Activated CD8-positive, alpha-beta T cell treated with anti-CD3 and anti-CD28 coated beads for 36 hours (primary cell): ENCODE measurements around the gene ZNF205. TPM values are rescaled to one million over a fixed set of nuclear protein-coding genes. Genes with fewer than 3 reads are reported as not detected.

ENCODE experiments used
- ATAC-seq: fragments of 200-7000 bp; cut with Tn5 transposase; one replicate; pipeline ENCODE4 v1.10.0; 2021; ENCODE audit warnings: mild to moderate bottlenecking, moderate library complexity
- CTCF ChIA-PET: fragments of 350-600 bp; sonication (Branson Sonifier 250); formaldehyde crosslinking; loops from one replicate; lab custom pipeline; 2021; ENCODE audit warnings: antibody characterized with exemption; lab: Charles Lee
- POLR2A ChIA-PET: fragments of 350-600 bp; sonication (Branson Sonifier 250); formaldehyde crosslinking; loops from one replicate; lab custom pipeline; 2021; ENCODE audit warnings: antibody characterized with exemption; lab: Charles Lee
- DNase-seq: peaks from one replicate; pipeline ENCODE4 v3.0.0-alpha.2; 2020
- H3K27ac Mint-ChIP-seq: one replicate; pipeline ENCODE4 v1.8.0; 2021; ENCODE audit warnings: mild to moderate bottlenecking, mixed read lengths
- H3K27me3 Mint-ChIP-seq: one replicate; pipeline ENCODE4 v1.8.0; 2021; ENCODE audit warnings: mixed read lengths
- H3K36me3 Mint-ChIP-seq: one replicate; pipeline ENCODE4 v1.8.0; 2021; ENCODE audit warnings: low read depth, mixed read lengths
- H3K4me1 Mint-ChIP-seq: one replicate; pipeline ENCODE4 v1.8.0; 2021; ENCODE audit warnings: low read depth, mixed read lengths
- H3K4me3 Mint-ChIP-seq: one replicate; pipeline ENCODE4 v1.8.0; 2021; ENCODE audit warnings: mild to moderate bottlenecking, moderate library complexity, mixed read lengths
- H3K9me3 Mint-ChIP-seq: one replicate; pipeline ENCODE4 v1.8.0; 2021; ENCODE audit warnings: mixed read lengths
- CTCF ChIP-seq: fragments of 200-600 bp; IDR thresholded peaks from one replicate; pipeline ENCODE4 v1.8.0; 2022; ENCODE audit warnings: antibody characterized with exemption, mild to moderate bottlenecking
- intact Hi-C: fragments of 100-400 bp; cut with micrococcal nuclease; formaldehyde crosslinking; loops from one replicate; pipeline ENCODE4 v1.10.0; 2022
- total RNA-seq, 2 experiments: library from RNA; stranded (reverse); gene quantifications; one replicate each; pipeline ENCODE4 v1.2.3, GENCODE V29; 2021

ZNF205 gene
- total RNA-seq, 2 experiments from 2014 or later: not detected

- ATAC-seq: peak; percentile 53
- DNase-seq: peak; percentile 78
- intact Hi-C loops: loop anchor here (5.0 kb wide), 1 partner anchor 33 kb away; no protein-coding TSS in a partner anchor
- ChIA-PET POLR2A (interaction anchor here (1.0 kb wide), 1 partner anchor 19 kb away, joined by 5 read pairs; no protein-coding TSS in a partner anchor), CTCF (interaction anchor here (0.7 to 23.9 kb wide), 10 partner anchors 7 to 64 kb away, joined by 3 to 376 read pairs (median 3); partner anchors contain the start of gene ZNF213)
- Mint-ChIP-seq H3K36me3 (no peaks in the 10 kb centered on the region), H3K27ac (peak overlapping the region; percentile 75), H3K27me3 (no peaks in the 10 kb centered on the region), H3K9me3 (no peaks in the 10 kb centered on the region), H3K4me3 (no peak overlapping the region), H3K4me1 (peaks cover 31% of the 10 kb centered on the region)
- TF ChIP-seq CTCF: peak; percentile 79
These were observed 17.9 kb upstream of the ZNF205 start for GRCh38 chr16:3094289-3095027.

- DNase-seq (peak; percentile 81), ATAC-seq (peak; percentile 72)
- H3K4me1 Mint-ChIP-seq: peaks cover 35% of the 10 kb centered on the region
- ChIA-PET CTCF (interaction anchor here (0.9 to 23.9 kb wide), 12 partner anchors 8 to 68 kb away, joined by 3 to 376 read pairs (median 6); partner anchors contain the start of genes ZNF205 and ZNF213), POLR2A (interaction anchor here (0.6 to 1.6 kb wide), 5 partner anchors 8 to 39 kb away, joined by 3 to 5 read pairs (median 3); partner anchors contain the start of gene ZNF213)
- TF ChIP-seq CTCF: peak; percentile 43
- H3K9me3 Mint-ChIP-seq: no peaks in the 10 kb centered on the region
- intact Hi-C loops: no loop called here
- H3K27me3 Mint-ChIP-seq: no peaks in the 10 kb centered on the region
- no peaks in the 10 kb centered on the region for H3K36me3 Mint-ChIP-seq
- no peak overlapping the region for H3K4me3 Mint-ChIP-seq
- H3K27ac Mint-ChIP-seq: peak overlapping the region; percentile 67
These were observed 16.5 kb upstream of the ZNF205 start for GRCh38 chr16:3095869-3096268.

DNA sequence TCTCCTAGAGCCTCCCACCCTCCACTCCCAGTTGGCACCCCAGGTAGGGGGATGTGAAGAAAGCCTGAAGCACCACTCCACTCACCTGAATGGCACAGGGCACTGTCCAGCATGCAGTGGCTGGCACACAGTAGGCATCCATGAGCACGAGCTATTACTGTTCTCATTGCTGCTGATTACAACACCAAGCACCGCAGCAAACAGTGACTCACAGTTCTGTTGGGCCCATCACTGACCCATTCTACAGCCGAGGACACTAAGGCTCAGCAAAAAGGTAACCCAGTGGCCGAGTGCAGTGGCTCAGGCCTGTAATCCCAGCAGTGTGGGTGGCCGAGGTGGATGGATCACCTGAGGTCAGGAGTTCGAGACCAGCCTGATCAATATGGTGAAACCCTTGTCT, 16.0 kb upstream of the ZNF205 start:
- Mint-ChIP-seq H3K36me3 (no peaks in the 10 kb centered on the region), H3K9me3 (no peaks in the 10 kb centered on the region), H3K27me3 (no peaks in the 10 kb centered on the region), H3K4me1 (peaks cover 35% of the 10 kb centered on the region), H3K27ac (no peak overlapping the region), H3K4me3 (no peak overlapping the region)
- POLR2A ChIA-PET: interaction anchor here (0.9 to 1.6 kb wide), 6 partner anchors 9 to 38 kb away, joined by 3 to 5 read pairs (median 4); partner anchors contain the start of genes IL32 and ZNF213
- intact Hi-C loops: no loop called here
- no peak for ATAC-seq
- DNase-seq: no peak
- no peak for TF ChIP-seq CTCF
- CTCF ChIA-PET: interaction anchor here (0.6 to 23.9 kb wide), 11 partner anchors 9 to 68 kb away, joined by 3 to 376 read pairs (median 6); partner anchors contain the start of genes IL32, ZNF205 and ZNF213

- intact Hi-C loops: no loop called here
- POLR2A ChIA-PET: interaction anchor here (0.6 to 3.7 kb wide), 6 partner anchors 8 to 77 kb away, joined by 4 to 21 read pairs (median 4); partner anchors contain the start of genes IL32, TNFRSF12A and ZNF213
- no peak overlapping the region for H3K4me3 Mint-ChIP-seq
- no peak for DNase-seq
- TF ChIP-seq CTCF: no peak
- no peak for ATAC-seq
- no peaks in the 10 kb centered on the region for H3K9me3 Mint-ChIP-seq
- CTCF ChIA-PET: interaction anchor here (0.6 to 23.9 kb wide), 9 partner anchors 10 to 96 kb away, joined by 3 to 376 read pairs (median 9); partner anchors contain the start of genes IL32, ZNF205 and ZNF213
- H3K27ac Mint-ChIP-seq: no peak overlapping the region
- no peaks in the 10 kb centered on the region for H3K27me3 Mint-ChIP-seq
- peaks cover 39% of the 10 kb centered on the region for H3K4me1 Mint-ChIP-seq
- no peaks in the 10 kb centered on the region for H3K36me3 Mint-ChIP-seq
These were observed 15.1 kb upstream of the ZNF205 start for GRCh38 chr16:3097266-3097665.
